Measurements from ENCODE around the gene FUBP3.

Gene FUBP3

GRCh38 chr9:130581766-130582165, 2.4 kb downstream of the FUBP3 start:
- TF ChIP-seq, protein P1, sequence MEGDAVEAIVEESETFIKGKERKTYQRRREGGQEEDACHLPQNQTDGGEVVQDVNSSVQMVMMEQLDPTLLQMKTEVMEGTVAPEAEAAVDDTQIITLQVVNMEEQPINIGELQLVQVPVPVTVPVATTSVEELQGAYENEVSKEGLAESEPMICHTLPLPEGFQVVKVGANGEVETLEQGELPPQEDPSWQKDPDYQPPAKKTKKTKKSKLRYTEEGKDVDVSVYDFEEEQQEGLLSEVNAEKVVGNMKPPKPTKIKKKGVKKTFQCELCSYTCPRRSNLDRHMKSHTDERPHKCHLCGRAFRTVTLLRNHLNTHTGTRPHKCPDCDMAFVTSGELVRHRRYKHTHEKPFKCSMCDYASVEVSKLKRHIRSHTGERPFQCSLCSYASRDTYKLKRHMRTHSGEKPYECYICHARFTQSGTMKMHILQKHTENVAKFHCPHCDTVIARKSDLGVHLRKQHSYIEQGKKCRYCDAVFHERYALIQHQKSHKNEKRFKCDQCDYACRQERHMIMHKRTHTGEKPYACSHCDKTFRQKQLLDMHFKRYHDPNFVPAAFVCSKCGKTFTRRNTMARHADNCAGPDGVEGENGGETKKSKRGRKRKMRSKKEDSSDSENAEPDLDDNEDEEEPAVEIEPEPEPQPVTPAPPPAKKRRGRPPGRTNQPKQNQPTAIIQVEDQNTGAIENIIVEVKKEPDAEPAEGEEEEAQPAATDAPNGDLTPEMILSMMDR (IDR thresholded peaks at IDR 0.05; ENCODE audit: low read depth, low read length): no peak
- TF ChIP-seq EZH2phosphoT487 (IDR thresholded peaks at IDR 0.05; ENCODE audit: low read depth): no peak
- no peak overlapping the region for H3K4me2 ChIP-seq (ENCODE audit: low read length)

GRCh38 chr9:130583271-130583670, 3.9 kb downstream of the FUBP3 start:
- H3K4me3 ChIP-seq (ENCODE audit: low read length): no peak overlapping the region
- H3K79me2 ChIP-seq (ENCODE audit: low read length): peaks cover 94% of the 10 kb centered on the region
- H3K4me1 ChIP-seq (ENCODE audit: low read length): peaks cover 16% of the 10 kb centered on the region
- no peak overlapping the region for H3K27ac ChIP-seq (ENCODE audit: low read length)
- H3K9me3 ChIP-seq (ENCODE audit: insufficient read depth, low read length): no peaks in the 10 kb centered on the region
- H3K27me3 ChIP-seq (ENCODE audit: low read depth, low read length): no peaks in the 10 kb centered on the region
- H3K9ac ChIP-seq (ENCODE audit: low read length): no peak overlapping the region
- H3K4me2 ChIP-seq (ENCODE audit: low read length): no peak overlapping the region
- TF ChIP-seq EZH2phosphoT487 (IDR thresholded peaks at IDR 0.05; ENCODE audit: low read depth): no peak
- peaks cover 24% of the 10 kb centered on the region for H3K36me3 ChIP-seq (replicated peaks; ENCODE audit: low read depth, low read length)
- H4K20me1 ChIP-seq (ENCODE audit: insufficient read depth, low read length): peaks cover 32% of the 10 kb centered on the region
- no peak overlapping the region for H2AFZ ChIP-seq (ENCODE audit: low read depth, low read length)

More at GRCh38 chr9:130581766-130582165, 2.4 kb downstream of the FUBP3 start:
- H3K79me2 ChIP-seq (ENCODE audit: low read length): peaks cover 85% of the 10 kb centered on the region
- H3K4me1 ChIP-seq (ENCODE audit: low read length): peaks cover 19% of the 10 kb centered on the region
- H3K27ac ChIP-seq (ENCODE audit: low read length): no peak overlapping the region
- H4K20me1 ChIP-seq (ENCODE audit: insufficient read depth, low read length): peaks cover 27% of the 10 kb centered on the region
- no peak overlapping the region for H3K9ac ChIP-seq (ENCODE audit: low read length)
- H3K27me3 ChIP-seq (ENCODE audit: low read depth, low read length): no peaks in the 10 kb centered on the region
- H3K4me3 ChIP-seq (ENCODE audit: low read length): no peak overlapping the region
- H3K9me3 ChIP-seq (ENCODE audit: insufficient read depth, low read length): no peaks in the 10 kb centered on the region
- H3K36me3 ChIP-seq (replicated peaks; ENCODE audit: low read depth, low read length): peaks cover 24% of the 10 kb centered on the region
- H2AFZ ChIP-seq (ENCODE audit: low read depth, low read length): no peak overlapping the region

GRCh38 chr9:130587921-130588320, 8.5 kb downstream of the FUBP3 start:
- Histone ChIP-seq H2AFZ (ENCODE audit: low read depth, low read length) (no peak overlapping the region), H3K79me2 (ENCODE audit: low read length) (peaks cover 93% of the 10 kb centered on the region), H3K27me3 (ENCODE audit: low read depth, low read length) (no peaks in the 10 kb centered on the region), H3K4me2 (ENCODE audit: low read length) (no peak overlapping the region), H4K20me1 (ENCODE audit: insufficient read depth, low read length) (peaks cover 41% of the 10 kb centered on the region), H3K9ac (ENCODE audit: low read length) (no peak overlapping the region), H3K9me3 (ENCODE audit: insufficient read depth, low read length) (no peaks in the 10 kb centered on the region), H3K4me1 (ENCODE audit: low read length) (no peaks in the 10 kb centered on the region), H3K36me3 (replicated peaks; ENCODE audit: low read depth, low read length) (peaks cover 16% of the 10 kb centered on the region), H3K27ac (ENCODE audit: low read length) (no peak overlapping the region), H3K4me3 (ENCODE audit: low read length) (no peak overlapping the region)
- TF ChIP-seq, protein P1 (IDR thresholded peaks at IDR 0.05; ENCODE audit: low read depth, low read length): no peak
- TF ChIP-seq EZH2phosphoT487 (IDR thresholded peaks at IDR 0.05; ENCODE audit: low read depth): no peak

DNA sequence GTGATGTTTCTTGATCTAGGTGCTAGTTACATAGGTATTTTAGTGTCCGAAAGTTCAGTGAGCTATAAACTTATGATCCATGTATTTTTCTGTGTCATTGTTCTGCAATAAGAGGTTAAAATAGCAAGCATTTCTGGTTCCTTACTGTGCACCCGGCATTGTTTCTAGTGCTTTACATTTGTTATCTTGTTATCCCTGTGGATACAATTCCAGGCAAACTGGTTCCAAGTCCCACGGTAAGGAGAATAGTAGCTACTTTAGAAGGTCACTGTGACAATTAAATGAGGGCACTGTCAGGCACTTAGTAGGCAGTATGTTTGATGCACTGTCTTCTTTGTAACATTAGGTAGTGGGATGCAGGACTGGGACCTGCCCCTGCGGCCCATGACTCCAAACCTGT, 9.0 kb downstream of the FUBP3 start:
- no peaks in the 10 kb centered on the region for H3K27me3 ChIP-seq (ENCODE audit: low read depth, low read length)
- peaks cover 93% of the 10 kb centered on the region for H3K79me2 ChIP-seq (ENCODE audit: low read length)
- H3K4me2 ChIP-seq (ENCODE audit: low read length): no peak overlapping the region
- H3K9me3 ChIP-seq (ENCODE audit: insufficient read depth, low read length): no peaks in the 10 kb centered on the region
- H3K4me1 ChIP-seq (ENCODE audit: low read length): no peaks in the 10 kb centered on the region
- H3K36me3 ChIP-seq (replicated peaks; ENCODE audit: low read depth, low read length): peaks cover 11% of the 10 kb centered on the region
- no peak overlapping the region for H3K9ac ChIP-seq (ENCODE audit: low read length)
- no peak overlapping the region for H3K4me3 ChIP-seq (ENCODE audit: low read length)
- no peak overlapping the region for H3K27ac ChIP-seq (ENCODE audit: low read length)
- H4K20me1 ChIP-seq (ENCODE audit: insufficient read depth, low read length): peaks cover 37% of the 10 kb centered on the region
- no peak for TF ChIP-seq EZH2phosphoT487 (IDR thresholded peaks at IDR 0.05; ENCODE audit: low read depth)
- TF ChIP-seq, protein P1 (IDR thresholded peaks at IDR 0.05; ENCODE audit: low read depth, low read length): no peak
- H2AFZ ChIP-seq (ENCODE audit: low read depth, low read length): no peak overlapping the region
